PC-3 (cell line): ENCODE measurements around the gene RDH16. TPM values are rescaled to one million over a fixed set of nuclear protein-coding genes. Genes with fewer than 3 reads are reported as not detected.
A peak's percentile ranks its signal among the peaks of the same experiment; 100 is the strongest.

Experiments used
- ATAC-seq: fragments of 200-7000 bp; cut with Tn5 transposase; 2 replicates; pipeline ENCODE4 v1.9.1; 2020; ENCODE audit warnings: mild to moderate bottlenecking, moderate library complexity
- BruUV-seq: library from RNA; stranded (reverse); fragments of 400-500 nt; replicated peaks from 2 replicates; lab custom pipeline; 2021; lab: Mats Ljungman, UMichigan
- CTCF ChIA-PET: fragments of 300-600 bp; sonication (Branson Sonifier 250); formaldehyde crosslinking; loops from one replicate; lab custom pipeline; 2022; ENCODE audit warnings: antibody characterized with exemption; lab: Charles Lee
- POLR2A ChIA-PET: fragments of 300-600 bp; sonication (Branson Sonifier 250); formaldehyde crosslinking; loops from one replicate; lab custom pipeline; 2022; ENCODE audit warnings: antibody characterized with exemption; ENCODE audit not compliant: unreplicated experiment; lab: Charles Lee
- DNase-seq: peaks from one replicate; pipeline ENCODE4 v3.0.0-alpha.2; 2015
- H2AFZ ChIP-seq: fragments of 300-600 bp; sonication (generic); 2 replicates; pipeline ENCODE4 v1.6.0; 2016; ENCODE audit warnings: antibody characterized with exemption, low read length
- H3F3A ChIP-seq: fragments of 300-600 bp; sonication (generic); one replicate; pipeline ENCODE4 v1.6.0; 2017; ENCODE audit warnings: antibody characterized with exemption, low read length, control low read depth, mild to moderate bottlenecking; ENCODE audit not compliant: unreplicated experiment
- H3K27ac ChIP-seq: fragments of 300-600 bp; sonication (generic); 2 replicates; pipeline ENCODE4 v1.5.1; 2016; ENCODE audit warnings: mild to moderate bottlenecking, low read length
- H3K27me3 ChIP-seq: fragments of 300-600 bp; sonication (generic); 2 replicates; pipeline ENCODE4 v1.6.1; 2016; ENCODE audit warnings: low read length, mixed read lengths
- H3K36me3 ChIP-seq: fragments of 300-600 bp; sonication (generic); 2 replicates; pipeline ENCODE4 v1.6.1; 2016; ENCODE audit warnings: low read depth, mixed run types, low read length, mixed read lengths
- H3K4me1 ChIP-seq: fragments of 300-600 bp; sonication (generic); 2 replicates; pipeline ENCODE4 v1.5.1; 2016; ENCODE audit warnings: low read length; ENCODE audit not compliant: insufficient read depth
- H3K4me2 ChIP-seq: fragments of 300-600 bp; sonication (generic); 2 replicates; pipeline ENCODE4 v1.6.0; 2016; ENCODE audit warnings: low read length
- H3K4me3 ChIP-seq: fragments of 300-600 bp; sonication (generic); 2 replicates; pipeline ENCODE4 v1.5.1; 2016; ENCODE audit warnings: mild to moderate bottlenecking, low read length, mixed read lengths
- H3K79me2 ChIP-seq: fragments of 300-600 bp; sonication (generic); 2 replicates; pipeline ENCODE4 v1.6.1; 2017; ENCODE audit warnings: low read length, mixed read lengths
- H3K9ac ChIP-seq: fragments of 300-600 bp; sonication (generic); 2 replicates; pipeline ENCODE4 v1.6.0; 2016; ENCODE audit warnings: mild to moderate bottlenecking, low read length
- H3K9me2 ChIP-seq: fragments of 300-600 bp; sonication (generic); replicated peaks from 2 replicates; pipeline ENCODE4 v1.6.1; 2016; ENCODE audit warnings: mixed run types, low read length, mixed read lengths
- H3K9me3 ChIP-seq: fragments of 300-600 bp; sonication (generic); 2 replicates; pipeline ENCODE4 v1.6.1; 2016; ENCODE audit warnings: low read length, mixed read lengths
- H4K20me1 ChIP-seq: fragments of 300-600 bp; sonication (generic); 2 replicates; pipeline ENCODE4 v1.6.1; 2016; ENCODE audit warnings: low read length, mixed read lengths
- EZH2 ChIP-seq: fragments of 300-600 bp; sonication (generic); IDR thresholded peaks from one replicate; pipeline ENCODE4 v1.6.1; 2017; ENCODE audit warnings: antibody characterized with exemption, mild to moderate bottlenecking, low read length; ENCODE audit not compliant: unreplicated experiment
- EZH2phosphoT487 ChIP-seq: fragments of 300-600 bp; sonication (generic); IDR thresholded peaks from 2 replicates; pipeline ENCODE4 v1.6.1; 2018; ENCODE audit warnings: mild to moderate bottlenecking, antibody characterized with exemption, low read length, borderline replicate concordance
- intact Hi-C: fragments of 100-400 bp; cut with micrococcal nuclease; formaldehyde crosslinking; loops from 2 replicates; pipeline ENCODE4 v1.9.0; 2023
- total RNA-seq: library from RNA; depleted of rRNA; stranded (reverse); fragments of >200 nt; gene quantifications from 2 replicates; pipeline ENCODE4 v1.2.3, GENCODE V29; 2014
- TF ChIP-seq, protein P1 (sequence below): fragments of 300-600 bp; sonication (generic); conservative IDR thresholded peaks from 2 replicates; pipeline ENCODE4 v1.5.1; 2017; ENCODE audit warnings: antibody characterized with exemption, low read depth, mild to moderate bottlenecking, low read length

RDH16 gene
- total RNA-seq, 1 experiment from 2014 or later = 0.73 TPM

DNA sequence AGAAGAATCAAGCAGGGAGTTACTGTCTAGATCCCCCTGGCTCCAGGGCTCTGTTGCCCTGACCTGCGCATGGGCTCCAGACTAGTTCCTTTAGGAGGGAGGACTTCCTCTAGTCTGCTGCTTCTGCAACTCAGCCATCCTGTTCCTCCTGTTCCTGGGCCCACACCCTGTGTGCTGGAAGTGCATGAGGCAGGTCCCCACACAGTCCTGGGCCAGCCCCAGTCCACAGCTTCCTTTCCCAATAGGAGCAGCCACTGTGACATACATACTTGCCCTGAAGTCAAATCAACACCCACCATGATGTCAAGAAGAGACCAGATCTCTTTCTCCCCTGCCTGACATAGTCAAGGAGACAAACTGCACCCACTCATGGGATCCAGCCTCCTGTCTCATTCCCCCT is 24.5 kb downstream of the RDH16 start:
- CTCF ChIA-PET = no interaction called here
- POLR2A ChIA-PET = no interaction called here
- DNase-seq = no peak

DNA sequence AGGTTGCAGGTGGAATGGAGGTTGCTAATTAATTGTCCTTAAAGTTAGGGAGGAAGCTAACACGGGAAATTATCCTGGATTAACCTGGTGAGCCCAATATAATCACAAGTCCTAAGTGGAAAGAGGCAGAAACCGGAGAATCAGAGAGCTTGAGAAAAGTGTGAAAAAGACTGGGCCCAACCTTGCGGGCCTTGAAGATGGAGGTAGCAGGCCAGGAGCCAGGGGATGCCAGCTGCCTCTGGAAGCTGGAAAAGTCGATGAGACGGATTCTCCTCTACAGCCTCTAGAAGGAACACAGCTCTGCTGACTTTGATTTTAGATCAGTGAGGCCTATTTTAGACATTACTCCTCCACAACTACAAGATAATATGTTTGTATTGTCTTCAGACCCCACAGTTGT is 25.3 kb downstream of the RDH16 start:
- Histone ChIP-seq H3K9ac (no peak overlapping the region), H3K9me2 (no peaks in the 10 kb centered on the region), H3K27me3 (peaks cover 4% of the 10 kb centered on the region; the same call in 1 of the 2 replicates), H3K4me3 (no peak overlapping the region), H3K4me2 (no peak overlapping the region), H2AFZ (no peak overlapping the region), H4K20me1 (no peaks in the 10 kb centered on the region), H3K4me1 (peaks cover 6% of the 10 kb centered on the region; the same call in 1 of the 2 replicates), H3K79me2 (no peaks in the 10 kb centered on the region), H3K36me3 (no peaks in the 10 kb centered on the region), H3K9me3 (no peaks in the 10 kb centered on the region), H3K27ac (no peak overlapping the region), H3F3A (no peaks in the 10 kb centered on the region)
- ChIA-PET POLR2A (no interaction called here), CTCF (no interaction called here)
- TF ChIP-seq EZH2 = no peak
- no peak for TF ChIP-seq EZH2phosphoT487
- TF ChIP-seq, protein P1, sequence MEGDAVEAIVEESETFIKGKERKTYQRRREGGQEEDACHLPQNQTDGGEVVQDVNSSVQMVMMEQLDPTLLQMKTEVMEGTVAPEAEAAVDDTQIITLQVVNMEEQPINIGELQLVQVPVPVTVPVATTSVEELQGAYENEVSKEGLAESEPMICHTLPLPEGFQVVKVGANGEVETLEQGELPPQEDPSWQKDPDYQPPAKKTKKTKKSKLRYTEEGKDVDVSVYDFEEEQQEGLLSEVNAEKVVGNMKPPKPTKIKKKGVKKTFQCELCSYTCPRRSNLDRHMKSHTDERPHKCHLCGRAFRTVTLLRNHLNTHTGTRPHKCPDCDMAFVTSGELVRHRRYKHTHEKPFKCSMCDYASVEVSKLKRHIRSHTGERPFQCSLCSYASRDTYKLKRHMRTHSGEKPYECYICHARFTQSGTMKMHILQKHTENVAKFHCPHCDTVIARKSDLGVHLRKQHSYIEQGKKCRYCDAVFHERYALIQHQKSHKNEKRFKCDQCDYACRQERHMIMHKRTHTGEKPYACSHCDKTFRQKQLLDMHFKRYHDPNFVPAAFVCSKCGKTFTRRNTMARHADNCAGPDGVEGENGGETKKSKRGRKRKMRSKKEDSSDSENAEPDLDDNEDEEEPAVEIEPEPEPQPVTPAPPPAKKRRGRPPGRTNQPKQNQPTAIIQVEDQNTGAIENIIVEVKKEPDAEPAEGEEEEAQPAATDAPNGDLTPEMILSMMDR = no peak
- ATAC-seq (no peak), DNase-seq (no peak)
- BruUV-seq = no TSS peak
- intact Hi-C loops = no loop called here

More for the DNA sequence above, 24.5 kb downstream of the RDH16 start:
- Histone ChIP-seq H3K9ac (no peak overlapping the region), H3K9me2 (no peaks in the 10 kb centered on the region; the same call in 1 of the 2 replicates), H3K36me3 (no peaks in the 10 kb centered on the region), H3K27ac (no peak overlapping the region), H3K27me3 (no peaks in the 10 kb centered on the region), H3K9me3 (no peaks in the 10 kb centered on the region), H3K4me2 (no peak overlapping the region), H3K4me3 (no peak overlapping the region), H3K4me1 (peaks cover 6% of the 10 kb centered on the region; the same call in 1 of the 2 replicates), H3F3A (no peaks in the 10 kb centered on the region), H4K20me1 (no peaks in the 10 kb centered on the region), H2AFZ (no peak overlapping the region), H3K79me2 (no peaks in the 10 kb centered on the region)
- peak; percentile 27; the same call in 1 of the 2 replicates for ATAC-seq
- intact Hi-C loops = no loop called here
- no peak for TF ChIP-seq EZH2phosphoT487
- TF ChIP-seq EZH2 = no peak
- TF ChIP-seq, protein P1 = no peak
- BruUV-seq = no TSS peak

DNA sequence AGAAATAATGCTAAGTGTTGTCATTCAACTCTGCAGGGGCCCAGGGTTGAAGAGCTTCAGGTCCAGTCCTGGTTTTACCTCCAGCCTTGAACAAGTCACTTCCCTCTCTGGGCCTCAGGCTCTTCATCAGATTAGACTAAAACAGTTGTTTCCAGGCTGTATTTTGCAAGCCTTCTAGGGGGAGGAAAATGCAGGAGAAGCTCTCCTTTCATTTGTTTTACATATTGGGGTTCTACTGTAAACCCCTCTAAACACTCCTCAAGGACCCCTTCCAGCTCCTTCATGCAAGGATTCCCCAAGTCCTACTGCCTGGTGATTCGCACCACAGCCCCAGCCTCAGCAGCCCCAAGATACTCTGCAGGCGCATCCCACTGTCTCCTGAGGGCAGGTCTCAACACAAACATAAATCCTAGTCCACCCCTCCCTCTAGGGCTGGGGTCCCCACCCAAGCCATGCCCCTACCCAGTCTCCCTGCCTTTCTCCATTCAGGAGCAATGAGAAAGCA is 25.9 kb downstream of the RDH16 start:
- intact Hi-C loops = no loop called here
- TF ChIP-seq EZH2 (no peak), EZH2phosphoT487 (no peak)
- TF ChIP-seq, protein P1 = no peak
- no peak overlapping the region for H3K4me3 ChIP-seq
- no peaks in the 10 kb centered on the region for H3K9me2 ChIP-seq
- H3K27me3 ChIP-seq = peaks cover 4% of the 10 kb centered on the region; the same call in 1 of the 2 replicates
- peak; percentile 16 for DNase-seq
- CTCF ChIA-PET = no interaction called here
- H4K20me1 ChIP-seq = no peaks in the 10 kb centered on the region
- POLR2A ChIA-PET = no interaction called here
- H3K9me3 ChIP-seq = no peaks in the 10 kb centered on the region
- no peak for ATAC-seq
- no peaks in the 10 kb centered on the region for H3K79me2 ChIP-seq
- no TSS peak for BruUV-seq
- no peak overlapping the region for H3K9ac ChIP-seq
- peaks cover 6% of the 10 kb centered on the region; the same call in 1 of the 2 replicates for H3K4me1 ChIP-seq
- H2AFZ ChIP-seq = no peak overlapping the region
- no peak overlapping the region for H3K4me2 ChIP-seq
- no peaks in the 10 kb centered on the region for H3F3A ChIP-seq
- H3K36me3 ChIP-seq = no peaks in the 10 kb centered on the region
- H3K27ac ChIP-seq = no peak overlapping the region
